HG03097 (cell line): ENCODE measurements around the gene HS3ST2.
"Not testable (repeated sequence)": the region's sequence is repeated elsewhere in the genome, so short reads cannot be mapped to it uniquely, and the experiment has no call there.

ENCODE experiments used
- ATAC-seq: cut with Tn5 transposase; IDR thresholded peaks from one replicate; pipeline ENCODE4 v1.9.1; 2021; ENCODE audit not compliant: unreplicated experiment, low FRiP score

HS3ST2 gene

DNA sequence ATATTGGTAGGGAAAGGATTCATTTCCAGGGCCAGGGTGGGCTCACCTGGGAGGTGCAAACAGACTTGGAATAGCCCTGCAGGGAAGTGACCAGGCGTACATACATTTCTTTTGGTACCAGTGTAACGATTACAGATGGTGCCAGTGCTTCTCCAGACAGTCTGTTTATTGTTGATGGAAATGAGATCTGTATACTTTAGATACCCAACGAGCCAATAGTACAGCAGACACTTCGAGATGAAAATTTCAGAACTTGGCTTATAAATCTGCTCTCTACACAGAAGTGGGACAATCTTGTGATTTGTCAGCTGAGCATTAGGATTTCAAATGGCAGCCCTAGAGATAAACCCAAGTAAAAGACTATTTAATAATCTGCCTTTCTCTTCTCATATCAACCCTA lies 57.9 kb downstream of the HS3ST2 start:
- no peak for ATAC-seq

DNA sequence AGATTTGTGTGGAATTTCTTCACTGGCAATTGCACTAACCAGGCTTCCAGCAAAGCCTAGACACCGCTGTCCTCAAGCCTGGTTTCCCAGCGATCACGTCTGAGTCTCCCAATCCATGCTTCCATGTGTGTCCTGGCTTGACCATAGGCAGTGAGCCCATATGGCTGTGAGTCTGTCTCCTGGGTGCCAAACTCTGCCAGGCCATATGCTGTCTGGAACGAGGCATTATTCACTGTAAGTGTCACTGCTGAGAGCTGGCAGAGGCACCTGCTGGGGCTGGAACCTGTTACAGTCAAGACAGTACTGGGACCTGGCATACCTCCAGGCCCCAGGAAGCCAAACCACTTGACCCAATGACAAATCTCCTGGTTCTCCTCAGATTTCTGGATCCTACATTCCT lies 60.4 kb downstream of the HS3ST2 start:
- ATAC-seq: no peak

DNA sequence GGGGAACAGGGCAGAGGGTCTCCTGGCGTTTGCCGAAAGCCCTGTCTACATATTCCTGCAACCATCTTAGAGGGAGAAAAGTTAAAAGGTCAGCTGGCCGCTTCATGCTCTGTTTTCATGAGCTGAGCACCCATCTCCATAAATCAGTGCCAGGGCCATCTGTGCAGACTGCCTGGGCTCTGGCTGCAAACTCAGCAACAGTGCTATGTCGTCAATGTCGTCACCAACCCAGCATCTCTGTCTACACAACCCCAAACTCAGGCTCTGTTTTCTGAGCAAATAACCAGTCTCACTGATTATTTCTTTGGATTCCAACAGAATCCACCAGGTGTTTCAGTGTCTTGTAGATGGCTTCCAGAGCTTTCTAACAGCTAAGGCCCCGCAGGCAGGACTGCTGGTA lies 65.0 kb downstream of the HS3ST2 start:
- ATAC-seq: no peak

DNA sequence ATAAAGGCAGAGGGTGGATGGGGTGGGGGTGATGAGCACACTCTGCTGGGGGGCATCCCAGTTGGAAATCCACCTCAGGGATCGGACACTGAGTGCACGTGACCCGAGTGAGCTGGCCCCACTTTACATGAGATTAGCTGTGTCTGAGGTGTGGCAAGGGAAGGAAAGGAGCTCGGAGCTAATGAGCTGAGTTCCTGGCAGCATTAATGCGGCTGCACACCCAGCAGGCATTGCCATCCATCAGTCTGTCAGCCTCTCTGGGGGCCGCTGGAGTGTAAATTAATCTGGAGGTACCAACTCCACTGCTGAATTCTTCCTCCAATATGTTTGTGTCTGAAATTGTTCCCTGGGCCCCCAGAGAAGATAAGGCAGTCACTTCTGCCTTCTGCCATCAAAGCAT lies 65.5 kb downstream of the HS3ST2 start:
- no peak for ATAC-seq

- no peak for ATAC-seq
Observed at GRCh38 chr16:22882981-22883380, 69.0 kb downstream of the HS3ST2 start.

DNA sequence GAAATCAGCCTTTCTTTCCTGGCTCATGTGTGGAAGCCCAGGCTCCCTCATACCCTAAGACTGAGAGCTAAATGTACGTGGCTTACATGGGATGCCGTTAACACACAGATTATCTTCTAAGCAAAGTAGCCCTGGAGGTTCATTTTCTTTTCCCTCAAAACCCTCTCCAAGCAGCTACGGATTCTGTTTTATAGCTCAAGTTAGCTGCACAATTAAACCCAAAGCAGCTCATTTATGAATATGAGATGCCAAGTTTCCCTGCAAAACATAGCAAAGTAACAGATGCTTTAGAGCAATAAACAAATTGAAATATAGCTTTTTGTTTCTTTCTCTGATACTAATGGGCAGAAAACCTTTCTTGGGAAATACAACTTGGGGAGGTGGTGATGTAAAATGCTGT lies 72.0 kb downstream of the HS3ST2 start:
- ATAC-seq: no peak

DNA sequence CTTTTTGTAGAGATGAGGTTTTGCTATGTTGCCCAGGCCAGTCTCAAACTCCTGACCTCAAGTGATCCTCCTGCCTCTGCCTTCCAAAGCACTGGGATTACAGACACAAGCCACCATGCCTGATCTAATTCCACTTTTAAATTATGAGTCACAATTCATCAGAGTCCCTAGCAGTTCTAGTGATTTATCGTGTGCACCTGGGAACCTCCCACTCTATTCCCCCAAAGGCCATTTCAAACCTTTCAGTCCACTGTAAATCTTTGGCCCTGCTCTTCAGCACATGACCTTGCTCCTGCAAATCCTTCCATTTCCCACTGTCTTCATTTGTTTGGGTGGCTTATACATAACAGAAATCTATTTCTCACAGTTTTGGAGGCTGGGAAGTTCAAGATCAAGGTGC lies 73.0 kb downstream of the HS3ST2 start:
- no peak for ATAC-seq

DNA sequence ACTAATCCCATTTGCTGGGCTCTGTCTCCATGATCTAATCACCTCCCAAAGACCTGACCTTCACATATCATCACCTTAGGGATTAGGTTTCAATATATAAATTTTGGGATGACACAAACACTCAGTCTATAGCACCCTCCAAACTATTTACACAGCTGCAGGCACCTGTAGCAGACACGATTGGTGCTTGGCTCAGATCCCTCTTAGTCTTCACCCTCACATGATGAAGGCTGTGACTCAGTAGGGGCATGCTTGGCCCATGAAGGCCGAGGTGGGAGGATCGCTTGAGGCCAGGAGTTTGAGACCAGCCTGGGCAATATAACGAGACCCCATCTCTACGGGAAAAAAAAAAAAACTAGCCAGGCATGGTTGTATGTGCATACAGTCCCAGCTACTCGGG lies 73.5 kb downstream of the HS3ST2 start:
- no peak for ATAC-seq

GRCh38 chr16:22888791-22889190 lies 74.8 kb downstream of the HS3ST2 start:
- ATAC-seq: no peak

DNA sequence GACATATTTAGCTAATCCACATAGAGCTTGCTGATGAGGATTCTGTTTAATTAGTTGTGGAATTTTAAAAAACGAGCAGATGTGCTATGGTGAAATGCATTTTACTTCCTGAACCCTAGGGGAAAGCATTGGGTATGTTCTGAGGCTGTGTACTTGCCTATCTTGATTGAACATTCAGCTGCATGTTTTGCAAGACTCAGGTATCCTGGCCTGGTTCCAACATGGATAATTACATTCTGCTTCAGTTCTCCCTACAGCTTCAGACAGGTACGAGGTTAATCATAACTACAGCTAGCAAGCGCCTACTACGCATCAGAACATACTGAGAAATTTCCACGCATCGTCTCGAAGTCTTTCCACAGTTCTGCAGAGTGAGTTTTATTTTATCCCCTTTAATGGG lies 77.0 kb downstream of the HS3ST2 start:
- no peak for ATAC-seq

- no peak for ATAC-seq
Observed at GRCh38 chr16:22897184-22897583, 83.2 kb downstream of the HS3ST2 start.

DNA sequence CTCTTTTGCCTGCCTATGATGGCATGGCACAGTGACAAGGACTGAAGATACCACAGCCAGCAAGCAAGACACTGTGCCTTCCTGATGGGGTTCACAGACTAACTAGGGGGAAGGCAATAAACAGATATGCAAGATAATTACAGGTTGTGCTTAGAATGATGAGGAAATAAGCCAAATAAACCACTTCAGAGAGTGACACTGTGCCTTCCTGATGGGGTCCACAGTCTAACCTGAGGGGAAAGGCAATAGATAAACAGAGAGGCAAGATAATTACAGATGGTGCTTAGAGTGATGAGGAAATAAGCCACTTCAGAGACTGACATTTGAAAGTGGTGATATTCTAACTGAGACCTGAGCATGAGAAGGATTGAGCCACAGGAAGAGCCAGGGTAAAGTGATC lies 84.2 kb downstream of the HS3ST2 start:
- ATAC-seq: no peak

GRCh38 chr16:22898874-22899348 lies 84.9 kb downstream of the HS3ST2 start:
- no peak for ATAC-seq

GRCh38 chr16:22899567-22899966 lies 85.6 kb downstream of the HS3ST2 start:
- not testable (repeated sequence) for ATAC-seq

DNA sequence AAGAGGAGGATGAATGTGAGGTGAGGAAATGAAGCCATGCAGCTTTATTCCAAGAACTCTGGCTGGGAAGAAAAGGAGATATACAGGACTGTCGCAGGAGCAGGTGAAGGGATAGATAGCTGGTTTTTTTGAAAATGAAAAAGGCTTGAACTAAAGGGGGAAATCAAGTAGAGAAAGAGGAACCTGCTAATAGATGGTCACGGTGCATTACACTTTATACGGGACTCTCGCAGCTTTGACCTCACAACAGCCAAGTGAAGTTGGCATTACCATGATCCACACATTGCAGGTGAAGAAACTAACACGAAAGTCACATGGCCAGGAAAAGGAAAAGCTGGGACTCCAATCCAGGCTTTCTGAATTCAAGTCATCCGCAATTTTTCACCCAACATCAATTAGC lies 86.9 kb downstream of the HS3ST2 start:
- no peak for ATAC-seq

GRCh38 chr16:22901563-22901962 lies 87.6 kb downstream of the HS3ST2 start:
- ATAC-seq: no peak

DNA sequence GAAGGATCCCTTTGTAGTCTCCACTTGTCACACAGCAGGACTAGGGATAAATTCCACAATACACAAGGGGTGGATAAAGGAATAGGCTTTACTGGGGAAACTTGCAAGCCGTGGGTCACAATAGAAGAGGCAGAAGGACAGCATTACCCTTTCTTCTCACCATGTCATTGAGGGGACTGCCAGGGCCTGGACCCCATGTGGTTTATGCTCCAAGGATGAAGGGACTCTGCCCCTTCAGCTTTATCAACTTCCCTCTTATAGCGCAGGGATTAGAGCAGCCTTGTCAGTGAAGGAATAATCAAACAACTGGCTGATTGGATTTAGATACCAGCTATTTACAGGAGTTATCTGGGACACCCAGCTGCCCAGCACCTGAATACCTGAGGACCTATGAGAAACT lies 89.8 kb downstream of the HS3ST2 start:
- ATAC-seq: no peak

GRCh38 chr16:22912654-22913053 lies 98.7 kb downstream of the HS3ST2 start:
- ATAC-seq: no peak

- ATAC-seq: no peak
Observed at GRCh38 chr16:22915003-22915402, 101.0 kb downstream of the HS3ST2 start.

DNA sequence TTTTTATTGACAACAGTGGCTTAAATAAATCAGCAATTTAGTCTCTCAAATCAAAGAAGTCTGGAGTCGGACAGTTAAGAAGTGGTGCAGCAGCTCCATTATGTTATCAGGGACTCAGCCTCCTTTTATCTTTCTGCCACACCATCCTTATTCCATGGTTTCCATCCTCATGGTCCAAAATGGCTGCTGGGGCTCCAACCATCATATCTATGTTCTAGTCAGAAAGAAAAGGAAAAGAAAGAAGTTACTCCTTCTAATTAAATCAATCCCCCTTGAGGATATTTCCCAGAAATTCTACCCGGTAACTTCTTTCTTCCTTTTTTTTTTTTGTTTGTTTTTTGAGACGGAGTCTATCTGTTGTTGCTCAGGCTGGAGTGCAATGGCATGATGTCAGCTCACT lies 109.5 kb downstream of the HS3ST2 start:
- no peak for ATAC-seq

GRCh38 chr16:22924492-22924891 lies 110.5 kb downstream of the HS3ST2 start:
- ATAC-seq: no peak

DNA sequence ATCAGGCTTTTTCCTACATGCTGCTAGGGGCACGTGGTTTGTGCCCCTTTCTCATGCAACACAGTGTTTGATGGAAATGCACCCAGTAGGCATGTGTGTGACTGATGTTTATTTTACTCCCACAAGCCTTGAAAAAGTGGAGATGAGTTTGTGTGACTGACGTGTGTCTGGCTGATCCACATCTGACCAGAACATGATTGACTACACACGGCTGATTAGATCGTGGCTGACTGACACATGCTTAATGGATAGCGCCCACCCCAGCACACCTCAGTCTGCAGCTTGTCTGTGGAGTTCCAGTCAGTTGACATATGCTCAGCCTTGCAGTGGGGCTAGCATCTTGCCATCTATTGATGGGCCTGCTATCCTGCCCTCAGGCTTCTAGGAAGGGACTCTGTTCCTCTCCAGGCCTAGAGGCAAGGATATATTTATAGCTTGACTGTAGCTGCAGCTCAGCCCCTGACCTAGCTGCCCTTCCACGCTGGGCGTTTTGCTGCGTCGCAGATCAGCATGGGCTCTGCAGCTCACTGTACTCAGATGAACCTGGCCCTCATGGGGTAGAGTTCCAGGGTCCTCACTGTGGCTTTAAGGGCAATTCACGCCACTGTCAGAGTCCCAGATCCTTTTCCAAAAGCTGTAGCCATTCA lies 112.3 kb downstream of the HS3ST2 start:
- no peak for ATAC-seq

DNA sequence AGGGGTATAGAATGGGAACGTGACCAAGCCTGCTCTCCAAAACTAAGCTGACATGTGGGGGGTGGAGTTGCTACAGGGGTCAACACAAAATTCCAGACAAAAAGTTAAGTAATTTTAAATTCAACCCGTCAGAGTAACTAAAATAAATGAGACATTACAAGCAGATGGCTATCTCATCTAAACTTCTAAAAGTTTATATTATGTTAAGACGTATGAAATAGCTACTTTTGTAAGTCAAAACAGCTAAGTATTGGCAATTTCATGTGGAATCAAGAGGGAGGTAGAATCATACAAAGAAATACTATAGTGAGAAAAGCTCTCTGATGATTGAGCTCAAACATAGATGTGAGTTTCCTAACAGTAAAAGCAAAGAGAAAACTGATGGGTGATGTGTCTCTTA lies 113.3 kb downstream of the HS3ST2 start:
- no peak for ATAC-seq
